ENCODE data around the gene PHKB. TPM values are rescaled to one million over a fixed set of nuclear protein-coding genes. Genes with fewer than 3 reads are reported as not detected.

PHKB gene
- total RNA-seq, 4 donors from 2014 or later: 71.4 to 114 (median 90.1) TPM

DNA sequence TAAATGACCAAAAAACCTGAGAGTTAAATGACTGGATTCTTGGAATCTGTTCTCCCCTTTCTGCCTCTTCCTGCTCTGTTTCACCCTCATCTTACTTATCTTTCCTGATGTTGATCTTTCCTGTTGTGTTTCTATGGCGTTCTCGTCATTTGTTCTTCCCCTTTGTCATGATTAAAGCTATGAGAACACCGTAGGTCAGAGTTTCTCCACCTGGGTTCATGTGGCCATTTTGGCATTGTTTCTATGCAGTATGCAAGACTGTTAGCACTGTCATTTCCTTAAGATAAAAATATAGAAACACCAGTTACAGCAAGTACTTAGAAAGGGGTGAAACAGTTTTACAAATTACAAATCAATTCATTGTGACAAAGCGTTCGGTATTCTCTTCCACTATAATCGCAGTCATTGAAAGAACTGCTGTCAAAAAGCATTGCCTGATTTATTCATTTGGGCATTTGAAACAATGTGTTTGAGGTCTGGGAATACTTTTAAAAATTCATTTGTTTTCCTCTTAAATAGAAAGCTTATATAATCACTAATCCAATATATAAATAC lies 166.0 kb downstream of the PHKB start:
- TF ChIP-seq, protein P1, sequence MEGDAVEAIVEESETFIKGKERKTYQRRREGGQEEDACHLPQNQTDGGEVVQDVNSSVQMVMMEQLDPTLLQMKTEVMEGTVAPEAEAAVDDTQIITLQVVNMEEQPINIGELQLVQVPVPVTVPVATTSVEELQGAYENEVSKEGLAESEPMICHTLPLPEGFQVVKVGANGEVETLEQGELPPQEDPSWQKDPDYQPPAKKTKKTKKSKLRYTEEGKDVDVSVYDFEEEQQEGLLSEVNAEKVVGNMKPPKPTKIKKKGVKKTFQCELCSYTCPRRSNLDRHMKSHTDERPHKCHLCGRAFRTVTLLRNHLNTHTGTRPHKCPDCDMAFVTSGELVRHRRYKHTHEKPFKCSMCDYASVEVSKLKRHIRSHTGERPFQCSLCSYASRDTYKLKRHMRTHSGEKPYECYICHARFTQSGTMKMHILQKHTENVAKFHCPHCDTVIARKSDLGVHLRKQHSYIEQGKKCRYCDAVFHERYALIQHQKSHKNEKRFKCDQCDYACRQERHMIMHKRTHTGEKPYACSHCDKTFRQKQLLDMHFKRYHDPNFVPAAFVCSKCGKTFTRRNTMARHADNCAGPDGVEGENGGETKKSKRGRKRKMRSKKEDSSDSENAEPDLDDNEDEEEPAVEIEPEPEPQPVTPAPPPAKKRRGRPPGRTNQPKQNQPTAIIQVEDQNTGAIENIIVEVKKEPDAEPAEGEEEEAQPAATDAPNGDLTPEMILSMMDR (IDR thresholded peaks at IDR 0.05; ENCODE audit: low read depth): no peak

DNA sequence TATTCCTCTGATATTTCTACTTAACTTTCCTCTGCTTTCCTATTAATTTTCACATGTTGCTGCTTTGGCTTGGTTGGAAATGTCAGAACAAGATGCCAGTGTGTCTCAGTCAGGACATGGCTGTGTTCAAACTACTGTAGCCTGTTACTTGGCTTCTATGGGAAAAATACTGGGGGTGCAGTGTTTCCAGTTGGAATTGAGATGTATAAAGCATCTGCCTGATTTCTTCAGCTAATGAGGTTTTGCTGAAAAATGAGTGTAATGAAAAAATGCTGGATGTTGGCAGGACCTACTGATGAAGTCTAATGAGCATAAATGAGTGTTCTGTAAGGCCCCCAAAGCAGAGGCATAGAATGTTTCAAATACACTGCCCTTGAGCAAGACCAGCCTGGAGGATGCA lies 166.6 kb downstream of the PHKB start:
- TF ChIP-seq, protein P1 (IDR thresholded peaks at IDR 0.05; ENCODE audit: low read depth): no peak

DNA sequence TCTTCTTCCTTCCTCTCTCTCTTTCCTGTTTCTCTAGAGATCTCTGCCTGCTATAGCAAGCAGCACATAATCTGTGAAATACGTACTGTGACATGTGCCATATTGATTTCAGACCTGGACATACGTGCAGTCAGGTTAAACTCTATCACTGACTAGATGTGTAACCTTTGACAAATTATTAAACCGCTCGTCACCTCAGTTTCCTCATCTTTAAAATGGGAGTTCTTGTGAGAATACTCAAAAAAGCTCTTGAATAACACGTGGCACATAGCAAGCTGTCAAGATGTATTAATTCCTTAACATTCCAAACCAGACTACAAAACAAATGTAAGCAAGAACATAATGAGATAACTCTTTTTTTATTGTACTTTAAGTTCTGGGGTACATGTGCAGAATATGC lies 170.0 kb downstream of the PHKB start:
- TF ChIP-seq, protein P1 (IDR thresholded peaks at IDR 0.05; ENCODE audit: low read depth): no peak

DNA sequence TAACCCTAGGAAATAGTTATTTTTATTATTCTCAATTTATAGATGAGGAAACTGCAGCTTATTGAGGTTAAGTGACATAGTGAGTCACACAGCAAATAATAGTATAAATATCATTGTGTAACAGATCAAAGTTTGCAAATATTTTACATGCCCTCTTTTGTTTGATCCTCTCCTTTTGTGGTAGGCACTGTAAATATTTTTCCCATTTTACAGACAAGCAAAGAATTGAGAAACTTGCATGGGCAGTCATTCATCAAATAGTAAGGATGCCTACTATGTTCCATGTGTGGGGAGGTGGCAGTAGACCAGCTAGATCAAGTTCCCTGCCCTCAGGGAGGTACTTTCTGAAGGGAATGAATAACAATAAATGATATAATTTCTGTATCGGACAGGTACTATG lies 173.0 kb downstream of the PHKB start:
- TF ChIP-seq, protein P1 (IDR thresholded peaks at IDR 0.05; ENCODE audit: low read depth): no peak

DNA sequence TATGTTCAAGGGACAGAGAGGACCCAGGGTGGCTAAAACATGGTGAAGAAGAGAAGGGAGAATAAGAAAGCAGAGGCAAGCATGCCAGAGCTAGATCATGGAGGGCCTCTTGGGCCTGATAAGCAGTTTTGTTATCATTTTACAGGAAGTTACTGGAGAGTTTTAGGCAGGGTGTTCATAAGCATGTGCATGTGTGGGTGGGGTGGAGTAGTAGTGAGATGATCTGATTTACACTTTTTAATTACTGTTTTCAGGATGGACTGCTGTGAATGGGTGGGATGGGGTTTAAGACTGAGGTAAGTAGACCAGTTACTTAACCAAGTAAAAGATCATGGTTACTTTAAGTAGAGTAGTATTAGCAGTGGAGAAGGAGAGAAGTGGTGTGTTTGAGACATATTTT lies 173.6 kb downstream of the PHKB start:
- TF ChIP-seq, protein P1 (IDR thresholded peaks at IDR 0.05; ENCODE audit: low read depth): no peak

DNA sequence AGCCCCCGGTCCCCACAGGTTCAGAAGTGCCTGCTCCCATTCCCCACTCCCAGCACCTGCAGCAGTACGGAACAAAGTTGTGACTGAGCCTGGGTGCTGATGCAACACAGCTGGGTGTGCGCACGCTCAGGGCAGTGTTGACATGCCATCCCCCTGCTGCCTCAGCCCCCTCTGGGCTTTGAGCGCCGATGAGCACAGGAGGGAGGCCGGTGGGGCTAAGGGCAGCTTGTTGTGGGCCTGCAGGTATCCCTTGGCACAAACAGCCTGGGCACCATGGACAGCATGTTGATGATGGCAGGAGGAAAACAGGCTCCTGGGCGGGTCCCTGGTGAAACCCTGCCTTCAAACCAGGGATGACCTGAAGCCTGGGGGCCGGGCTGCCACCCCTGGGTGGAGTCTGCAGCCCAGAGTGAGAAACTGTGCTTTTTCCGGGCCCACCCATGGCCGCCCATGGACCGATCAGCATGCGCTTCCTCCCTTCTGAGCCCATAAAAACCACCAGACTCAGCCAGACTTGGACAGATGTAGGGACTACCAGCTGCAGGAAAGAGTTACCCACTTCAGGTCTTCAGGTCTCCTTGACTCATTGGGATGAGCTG lies 175.5 kb downstream of the PHKB start:
- TF ChIP-seq, protein P1 (IDR thresholded peaks at IDR 0.05; ENCODE audit: low read depth): no peak

DNA sequence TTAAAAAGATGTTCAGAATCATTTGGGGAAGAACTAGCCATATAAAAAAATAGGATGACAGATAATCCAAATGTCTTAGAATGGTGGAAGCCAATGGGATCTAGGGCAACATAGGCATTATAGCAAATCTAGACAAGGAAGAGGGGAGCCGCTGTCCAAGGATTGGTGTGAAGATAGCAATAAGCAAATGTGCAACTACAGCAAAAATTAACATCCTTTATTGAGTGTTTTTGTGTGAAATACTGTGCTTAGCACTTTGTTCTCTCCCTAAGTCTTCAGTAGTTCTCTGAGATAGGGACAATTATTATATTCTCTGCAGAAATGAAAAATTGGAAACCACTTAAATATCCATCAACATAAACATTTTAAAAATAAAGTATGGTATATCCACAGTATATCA lies 177.0 kb downstream of the PHKB start:
- TF ChIP-seq, protein P1 (IDR thresholded peaks at IDR 0.05; ENCODE audit: low read depth): no peak
